HPDE6-E6E7 (cell line): ENCODE results near the gene CARMIL3.
A peak's percentile ranks its signal among the peaks of the same experiment; 100 is the strongest.

Experiments
- DNase-seq: peaks from one replicate; pipeline ENCODE4 v3.0.0; 2011; ENCODE audit warnings: missing footprints; ENCODE audit errors: extremely low spot score

Gene CARMIL3

GRCh38 chr14:24114532-24115421, 63.0 kb downstream of the CARMIL3 start, which contains the start of the genes DCAF11 and NRL:
Gene DCAF11 (plus strand): TSS chr14:24114777. CDS start chr14:24115595, 818 bp downstream.
Gene NRL (minus strand): TSS chr14:24114949. CDS start chr14:24082848, 32,101 bp downstream.
- DNase-seq: peak; percentile 100

- no peak for DNase-seq
Observed at GRCh38 chr14:24115422-24116127, 63.8 kb downstream of the CARMIL3 start.

DNA sequence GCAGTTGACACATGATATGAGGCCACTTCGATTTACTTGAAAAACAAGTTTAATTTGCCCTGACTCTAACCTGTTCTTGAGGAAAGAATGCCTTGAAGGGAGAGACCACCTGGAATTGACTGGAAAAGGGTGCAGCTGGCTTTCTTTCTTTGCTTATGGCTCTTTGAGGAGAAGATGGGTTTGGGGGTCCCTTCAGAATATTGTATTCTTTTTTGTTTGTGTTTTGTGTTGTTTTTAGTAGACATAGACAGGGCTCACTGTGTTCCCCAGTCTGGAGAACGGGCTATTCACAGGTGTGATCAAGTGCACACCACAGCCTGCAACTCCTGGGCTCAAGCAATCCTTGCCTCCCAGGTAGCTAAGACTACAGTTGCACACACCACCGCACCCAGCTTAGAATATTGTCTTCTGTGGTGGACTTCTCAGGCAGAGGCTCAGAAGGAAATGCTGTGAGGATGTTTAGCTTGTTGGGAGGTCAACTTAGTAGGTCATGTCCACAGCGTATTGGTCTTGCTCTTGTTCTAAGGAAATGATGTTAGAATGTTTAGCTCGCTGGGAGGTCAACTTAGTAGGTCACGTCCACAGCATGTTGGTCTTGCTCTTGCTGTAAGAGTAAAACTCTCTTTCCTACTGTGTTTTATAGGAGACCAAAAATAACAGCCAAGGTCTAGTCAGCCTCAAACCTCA, 64.5 kb downstream of the CARMIL3 start:
- no peak for DNase-seq

- no peak for DNase-seq
Observed at GRCh38 chr14:24117179-24117578, 65.4 kb downstream of the CARMIL3 start.
